Hematopoietic multipotent progenitor cell treated with erythropoietin and hydrocortisone succinate and interleukin-3 and kit ligand, for 15 days (in vitro differentiated cells): Measurements from ENCODE around the gene ABHD17B.

ENCODE experiments used
- DNase-seq: peaks from one replicate; pipeline ENCODE4 v3.0.0-alpha.2; 2015; ENCODE audit warnings: low spot score

The ABHD17B gene

DNA sequence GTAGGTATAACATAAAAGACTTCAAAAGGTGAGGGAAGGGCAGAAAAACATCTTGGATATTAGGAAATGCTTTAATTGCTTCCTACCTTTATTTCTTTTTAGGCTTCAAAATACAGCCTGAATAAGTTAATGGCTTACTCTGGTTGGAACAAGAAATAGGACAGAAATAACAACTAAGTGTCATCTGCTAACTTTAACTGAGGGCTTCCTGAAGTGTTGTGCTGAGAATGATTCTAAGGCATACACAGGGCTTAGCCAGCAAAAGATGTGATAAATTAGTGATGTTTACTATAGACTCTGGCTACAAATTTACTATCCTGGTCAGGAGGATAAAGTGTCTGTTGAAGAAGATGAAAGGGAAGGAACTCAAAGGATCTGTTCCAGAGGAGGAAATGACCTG is 34.2 kb downstream of the ABHD17B start:
- no peak for DNase-seq

DNA sequence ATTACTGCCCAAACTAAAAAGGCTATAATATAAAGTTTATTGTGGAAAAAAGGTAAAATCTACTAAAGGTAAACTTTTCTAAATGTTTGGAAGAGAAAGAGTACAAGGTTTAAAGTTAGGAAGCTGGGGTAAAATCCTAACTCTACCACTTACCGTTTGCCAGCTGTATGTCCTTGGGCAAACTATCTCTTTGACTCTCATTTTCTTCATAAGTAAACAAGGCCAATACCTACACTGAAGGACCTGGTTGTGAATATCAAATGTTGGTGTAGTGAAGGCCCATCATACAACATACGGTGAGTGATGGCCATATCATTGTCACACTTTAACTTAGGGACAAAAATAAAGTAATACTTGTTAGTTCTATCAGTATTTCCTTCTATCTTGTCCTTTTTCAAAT is 34.9 kb downstream of the ABHD17B start:
- no peak for DNase-seq

DNA sequence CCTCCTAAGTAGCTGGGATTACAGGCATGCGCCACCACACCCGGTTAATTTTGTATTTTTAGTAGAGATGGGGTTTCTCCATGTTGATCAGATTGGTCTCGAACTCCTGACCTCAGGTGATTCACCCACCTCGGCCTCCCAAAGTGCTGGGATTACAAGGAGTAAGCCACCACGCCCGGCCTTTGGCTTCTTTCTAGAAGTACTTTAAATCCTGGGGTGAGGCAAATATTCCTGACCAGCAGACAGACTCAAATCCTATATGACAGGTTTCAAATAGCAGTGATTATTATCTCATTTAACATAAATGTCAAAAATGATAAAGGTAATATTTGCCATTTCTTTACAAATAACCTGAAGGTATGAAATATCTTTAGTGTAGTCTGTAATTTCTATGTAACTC is 35.6 kb downstream of the ABHD17B start:
- no peak for DNase-seq

DNA sequence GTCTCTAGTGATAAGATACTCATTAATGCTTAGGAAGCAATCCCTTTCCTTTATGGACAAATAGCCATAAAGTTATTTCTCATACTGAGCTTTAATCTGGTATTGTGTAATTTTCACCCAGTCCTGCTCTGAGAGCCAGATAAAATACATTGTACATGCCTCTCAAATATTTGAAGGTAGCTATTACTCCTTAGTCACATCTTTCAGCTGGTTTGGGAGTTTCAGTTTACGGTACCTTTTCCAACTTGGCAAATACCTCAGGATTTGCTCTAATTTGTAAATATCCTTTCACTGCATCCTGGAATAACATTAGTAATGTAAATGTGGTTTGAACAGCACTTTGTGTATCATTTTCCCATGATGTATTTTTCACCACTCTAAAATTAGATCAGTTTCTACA is 47.4 kb downstream of the ABHD17B start:
- DNase-seq = no peak

DNA sequence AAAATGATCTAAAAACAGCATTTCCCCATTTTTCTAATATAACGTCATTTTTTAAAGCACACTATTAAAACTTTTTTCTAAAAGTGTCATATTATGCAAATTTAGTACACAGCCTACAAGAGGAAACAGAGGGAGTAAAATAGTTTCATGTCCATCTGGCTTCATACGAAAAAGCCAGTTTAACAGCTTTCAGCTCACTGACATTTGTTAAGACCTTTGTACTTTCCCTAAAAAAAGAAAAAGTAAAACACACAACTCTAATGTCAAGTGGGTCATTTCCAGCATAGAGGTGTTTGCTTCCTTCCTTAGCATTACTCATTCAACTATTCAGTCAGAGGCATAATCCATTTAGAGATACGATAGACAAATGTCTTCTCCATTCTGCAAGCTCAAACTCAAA is 49.4 kb downstream of the ABHD17B start:
- DNase-seq = no peak

DNA sequence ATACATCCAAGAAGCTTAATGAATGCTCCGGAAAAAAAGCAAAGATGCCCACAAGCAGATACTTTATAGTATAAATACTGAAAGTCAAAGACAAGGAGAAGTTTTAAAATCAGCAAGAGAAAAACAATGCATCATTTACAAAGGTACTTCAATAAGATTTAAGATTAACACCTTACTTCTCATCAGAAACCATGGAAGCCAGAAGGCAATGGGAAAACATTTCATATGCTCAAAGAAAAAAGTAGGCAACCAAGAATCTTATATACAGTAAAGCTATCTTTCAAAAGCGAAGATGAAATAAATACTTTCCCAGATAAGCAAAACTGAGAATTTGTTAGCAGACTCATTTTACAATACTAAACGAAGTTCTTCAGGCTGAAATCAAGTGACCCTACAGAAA is 51.1 kb downstream of the ABHD17B start:
- DNase-seq = no peak

DNA sequence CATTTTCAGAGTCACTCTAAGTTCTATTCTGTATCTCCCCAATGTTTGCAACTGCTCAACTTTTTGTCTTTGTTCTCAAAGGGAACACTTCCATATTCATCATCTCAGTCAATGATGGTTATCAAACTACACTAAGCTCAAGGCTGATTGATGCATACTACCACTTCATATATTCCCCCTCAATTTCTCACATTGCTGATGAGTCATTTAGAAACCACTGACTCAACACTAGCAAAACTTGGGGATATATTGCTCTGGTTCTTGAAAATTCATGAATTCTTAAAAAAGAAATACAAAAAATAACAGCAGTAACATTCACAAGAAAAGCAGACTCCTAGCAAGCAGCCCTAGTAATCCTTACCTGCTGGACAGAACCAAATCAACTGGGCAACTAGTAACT is 52.2 kb downstream of the ABHD17B start:
- no peak for DNase-seq

DNA sequence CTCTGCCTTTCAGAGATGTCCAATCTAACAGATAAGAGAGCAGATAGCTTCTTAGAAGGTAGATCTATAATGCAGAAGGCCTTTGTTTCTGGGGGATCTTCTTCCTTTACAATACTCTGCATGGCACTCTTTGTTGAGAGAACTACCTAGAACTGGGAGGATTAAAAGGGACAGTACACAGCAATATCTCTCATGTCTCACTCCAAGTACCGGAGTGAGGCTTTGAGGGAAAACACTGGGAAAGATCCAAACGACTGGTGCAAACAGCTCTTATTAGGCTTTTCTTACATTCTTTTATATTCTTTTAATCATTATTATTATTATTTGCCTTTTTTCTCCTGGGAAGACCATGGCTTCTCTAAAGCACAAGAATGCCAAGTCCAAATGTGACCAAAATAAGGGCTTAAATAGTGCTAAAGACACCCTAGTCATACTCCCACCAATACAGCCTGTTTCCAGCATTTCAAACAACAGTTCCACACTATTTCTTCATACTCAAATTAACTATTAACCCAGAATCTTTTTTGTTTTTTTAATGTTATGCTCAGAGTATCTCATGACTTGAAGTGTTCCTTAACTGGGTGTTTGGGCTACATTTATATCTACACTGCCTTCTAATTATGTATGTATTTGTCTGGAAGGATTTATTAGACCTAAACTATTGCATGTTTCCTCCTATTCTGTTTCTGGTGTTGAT is 52.7 kb downstream of the ABHD17B start:
- no peak for DNase-seq

DNA sequence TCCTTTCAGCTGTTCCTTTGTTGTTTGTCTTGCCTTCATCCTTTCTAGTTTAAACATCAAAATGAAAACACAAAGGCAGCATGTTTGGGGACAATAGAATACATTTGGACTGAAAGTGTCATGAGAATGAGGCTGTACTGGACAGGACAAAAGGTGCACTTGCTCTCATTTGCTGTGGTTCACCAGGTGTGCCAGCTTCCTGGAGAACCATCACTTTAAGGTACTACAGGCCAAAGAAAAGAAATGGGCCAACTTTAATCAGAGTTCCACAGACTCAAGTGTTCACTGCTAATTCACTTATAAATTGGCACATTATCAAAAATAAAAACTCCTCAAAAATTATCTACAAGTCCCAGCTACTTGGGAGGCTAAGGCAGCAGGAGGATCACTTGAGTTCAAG is 53.8 kb downstream of the ABHD17B start:
- DNase-seq = peak; percentile 21

DNA sequence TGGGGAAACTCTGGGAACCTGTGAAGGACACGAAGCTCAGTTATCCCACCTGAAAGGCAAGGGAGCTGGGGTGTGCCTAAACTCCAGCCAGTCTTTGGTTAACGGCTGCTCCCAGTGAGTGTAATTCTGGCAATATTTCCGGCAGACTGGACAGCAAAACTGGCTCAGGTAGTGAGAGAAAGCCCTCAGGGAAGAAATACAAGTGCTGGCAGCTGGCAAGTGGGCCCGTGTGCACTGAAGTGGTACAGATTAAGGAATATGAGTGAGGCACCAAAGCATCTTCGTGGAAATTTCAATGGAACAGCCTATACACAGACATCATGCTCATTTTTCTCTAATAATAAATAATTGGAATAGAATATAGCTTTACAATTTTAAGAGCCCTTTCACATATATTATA is 56.2 kb downstream of the ABHD17B start:
- no peak for DNase-seq

DNA sequence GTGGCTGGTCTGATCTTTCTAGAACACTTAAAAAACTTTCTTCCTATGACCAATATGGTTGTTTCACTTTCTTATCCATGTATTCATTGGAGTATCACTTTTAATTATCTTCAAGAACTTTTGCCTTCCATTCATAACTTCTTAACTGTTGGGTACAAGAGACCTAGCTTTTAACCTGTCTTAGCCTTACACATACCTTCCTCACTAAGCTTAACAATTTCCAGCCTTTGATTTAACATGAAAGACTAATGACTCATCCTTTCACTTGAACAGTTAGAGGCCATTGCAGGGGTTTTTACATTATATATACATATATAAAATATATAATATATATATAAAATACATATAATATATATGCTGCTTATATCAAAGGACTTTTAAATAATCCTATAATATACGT is 57.9 kb downstream of the ABHD17B start:
- no peak for DNase-seq

DNA sequence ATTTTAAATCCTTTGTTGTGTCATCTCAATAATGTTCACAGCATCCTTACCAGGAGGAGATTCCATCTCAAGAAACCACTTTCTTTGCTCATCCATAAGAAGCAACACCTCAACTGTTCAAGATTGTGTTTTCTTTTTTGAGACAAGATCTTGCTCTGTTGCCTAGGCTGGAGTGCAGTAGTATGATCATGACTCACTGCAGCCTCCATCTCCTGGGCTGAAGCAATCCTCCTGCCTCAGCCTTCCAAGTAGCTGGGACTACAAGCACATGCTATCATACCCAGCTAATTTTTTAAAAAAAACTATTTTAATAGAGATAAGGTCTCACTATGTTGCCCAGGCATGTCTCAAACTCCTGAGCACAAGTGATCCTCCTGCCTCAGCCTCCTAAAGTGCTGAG is 60.0 kb downstream of the ABHD17B start:
- DNase-seq = no peak

DNA sequence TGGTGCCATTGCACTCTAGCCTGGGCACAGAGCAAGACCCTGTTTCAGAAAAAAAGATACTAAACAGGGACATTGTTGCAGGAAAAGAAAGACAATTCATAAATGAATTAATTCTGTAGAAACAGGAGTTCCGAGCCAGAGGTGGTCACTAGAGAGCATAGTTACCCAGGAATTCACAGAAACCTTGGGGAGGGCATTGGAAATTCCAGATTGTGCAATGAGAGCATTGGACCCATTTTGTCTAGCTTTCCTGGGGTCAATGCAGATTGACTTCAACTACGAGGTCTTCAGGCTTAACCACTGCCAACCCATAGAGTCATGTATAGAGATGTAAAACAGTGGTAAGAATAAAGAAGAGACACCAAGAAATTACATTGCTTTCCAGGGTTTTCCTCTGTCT is 63.1 kb downstream of the ABHD17B start:
- no peak for DNase-seq

DNA sequence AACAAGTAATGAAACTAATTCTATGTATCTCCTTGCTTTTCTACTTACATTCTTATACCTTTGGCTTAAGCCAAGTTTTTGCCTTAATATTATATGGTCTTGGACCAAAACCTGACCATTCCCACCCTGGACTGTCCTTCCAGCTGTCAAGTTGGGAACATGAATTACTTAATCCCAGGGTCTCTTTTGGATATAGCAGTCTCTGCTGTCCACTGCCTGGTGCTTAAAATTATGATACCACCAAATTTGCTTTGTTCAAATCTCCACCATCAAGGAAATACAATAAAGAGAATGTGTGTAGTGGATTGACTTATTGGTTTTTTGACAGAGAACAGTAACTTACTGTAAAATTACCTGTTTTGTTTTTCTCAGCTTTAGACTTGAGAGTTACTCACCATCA is 66.2 kb downstream of the ABHD17B start:
- DNase-seq = no peak

DNA sequence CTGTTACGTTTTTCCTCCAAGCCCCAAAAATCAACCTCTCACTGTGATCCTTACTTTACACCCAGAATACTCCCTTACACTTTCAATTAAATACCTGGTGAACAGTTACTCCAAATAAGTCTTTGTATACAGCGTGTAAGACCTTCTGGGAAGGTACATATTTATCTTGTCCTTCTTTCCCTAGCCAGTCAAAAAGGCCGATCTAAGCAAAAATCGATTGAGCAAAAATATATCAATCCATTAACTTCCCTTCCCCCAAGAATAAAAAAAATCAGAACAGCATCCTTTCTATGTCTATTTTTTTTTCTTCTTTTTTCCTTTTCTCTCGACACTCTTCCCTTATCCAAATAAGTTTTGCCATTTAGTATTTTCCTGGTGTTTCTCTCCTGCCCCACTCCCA is 71.3 kb downstream of the ABHD17B start:
- no peak for DNase-seq

DNA sequence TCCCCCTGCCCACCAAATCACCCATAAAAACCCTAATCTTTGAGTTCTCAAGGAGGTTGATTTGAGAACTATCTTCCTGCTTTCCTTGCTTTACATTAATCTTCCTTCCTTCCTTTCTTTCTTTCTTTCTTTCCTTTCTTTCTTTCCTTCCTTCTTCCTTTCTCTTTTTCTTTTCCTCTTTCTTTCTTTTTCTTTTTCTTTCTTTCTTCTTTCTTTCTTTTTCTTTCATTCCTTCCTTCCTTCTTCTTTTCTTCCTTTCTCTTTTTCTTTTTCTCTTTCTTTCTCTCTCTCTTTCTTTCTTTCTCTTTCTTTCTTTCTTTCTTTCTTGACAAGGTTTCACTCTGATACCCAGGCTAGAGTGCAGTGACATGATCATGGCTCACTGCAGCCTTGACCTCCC is 75.4 kb downstream of the ABHD17B start:
- DNase-seq = no peak

DNA sequence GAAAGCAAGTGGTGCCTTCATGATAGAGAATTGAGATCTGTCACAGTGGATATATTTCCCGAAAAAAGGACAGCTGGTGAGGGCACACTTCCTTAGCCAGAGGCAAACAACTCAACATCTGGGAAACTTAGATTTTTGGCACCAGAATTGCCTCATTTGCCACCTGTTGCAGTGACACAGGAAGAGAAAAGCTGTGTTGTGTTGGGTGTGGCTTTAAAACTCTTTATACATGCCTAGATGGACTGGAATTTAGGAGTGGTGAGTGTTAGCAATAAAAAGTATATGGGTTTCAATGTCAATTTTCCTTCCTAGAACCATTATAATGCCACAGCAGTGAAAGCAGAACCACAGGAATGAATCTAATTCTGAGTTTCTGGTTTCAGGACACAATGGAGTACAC is 80.1 kb downstream of the ABHD17B start:
- DNase-seq = no peak

DNA sequence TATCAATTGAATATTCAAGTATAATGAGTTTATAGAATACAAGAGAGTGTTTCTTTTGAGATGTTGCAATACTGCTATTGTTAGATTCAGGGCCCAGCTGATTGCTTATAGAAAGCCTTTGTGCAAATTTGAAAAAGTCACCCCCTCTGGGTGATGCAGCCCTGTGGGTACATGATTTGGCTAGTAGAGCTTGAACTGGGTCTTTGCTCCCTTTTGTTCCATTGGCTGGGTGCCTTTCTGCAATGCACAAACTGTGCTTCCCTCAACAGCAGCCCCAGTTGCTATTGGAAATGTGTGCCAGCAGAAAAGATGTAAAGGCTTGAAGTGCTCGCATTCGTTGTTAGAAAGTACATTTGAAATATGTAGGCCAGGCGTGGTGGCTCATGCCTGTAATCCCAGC is 80.8 kb downstream of the ABHD17B start:
- no peak for DNase-seq

DNA sequence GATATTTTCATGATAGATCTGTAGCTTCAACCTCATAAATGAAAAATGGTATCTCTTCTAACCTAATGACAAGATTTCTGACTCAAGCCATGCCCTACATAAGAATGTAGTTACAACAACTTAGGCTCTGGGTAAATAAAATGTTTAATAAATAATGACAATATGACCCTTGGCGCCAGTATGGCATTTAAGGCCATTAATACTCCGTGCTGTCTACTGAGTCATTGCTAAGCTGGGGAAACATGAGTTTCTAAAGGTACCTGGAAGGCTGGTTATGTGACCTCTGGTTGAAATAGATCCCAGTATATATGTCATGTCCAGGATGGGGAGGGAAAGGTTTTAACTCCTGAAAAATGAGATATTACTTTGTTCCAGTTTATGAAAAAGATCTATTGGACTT is 84.7 kb downstream of the ABHD17B start:
- DNase-seq = no peak

DNA sequence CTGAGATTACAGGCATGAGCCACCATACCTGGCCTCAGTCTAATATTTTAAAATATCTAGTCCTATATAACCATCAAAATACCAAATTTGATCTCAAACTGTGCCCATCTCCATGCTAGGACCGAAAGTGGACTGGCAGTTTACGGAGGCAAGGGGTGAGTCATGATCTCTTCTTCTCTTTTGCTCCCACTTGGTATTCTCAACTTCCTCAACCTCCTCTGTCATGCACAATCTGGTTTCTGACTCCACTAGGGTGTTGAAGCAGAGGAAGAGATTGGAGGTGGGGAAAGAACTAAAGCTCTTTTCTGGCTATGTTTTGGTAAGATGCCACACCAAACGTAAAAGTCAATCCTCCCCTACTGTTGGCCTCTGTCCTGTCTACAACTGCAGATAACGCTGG is 86.7 kb downstream of the ABHD17B start:
- no peak for DNase-seq

DNA sequence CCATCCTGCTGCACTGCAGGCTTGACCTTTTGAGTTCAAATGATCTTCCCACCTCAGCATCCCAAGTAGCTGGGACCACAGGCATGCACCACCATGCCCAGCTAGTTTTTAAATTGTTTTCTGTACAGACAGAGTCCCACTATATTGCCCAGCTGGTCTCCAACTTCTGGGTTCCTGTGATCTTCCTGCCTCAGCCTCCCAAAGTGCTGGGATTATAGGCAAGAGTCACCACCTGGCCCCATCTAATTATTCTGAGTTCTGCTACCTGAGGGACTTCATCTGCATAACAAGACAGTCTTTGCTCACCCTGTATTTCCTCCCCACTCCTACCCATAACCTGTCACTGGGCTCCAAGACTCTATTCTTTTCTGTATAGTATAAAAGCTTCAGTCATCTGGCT is 88.1 kb downstream of the ABHD17B start:
- DNase-seq = no peak

DNA sequence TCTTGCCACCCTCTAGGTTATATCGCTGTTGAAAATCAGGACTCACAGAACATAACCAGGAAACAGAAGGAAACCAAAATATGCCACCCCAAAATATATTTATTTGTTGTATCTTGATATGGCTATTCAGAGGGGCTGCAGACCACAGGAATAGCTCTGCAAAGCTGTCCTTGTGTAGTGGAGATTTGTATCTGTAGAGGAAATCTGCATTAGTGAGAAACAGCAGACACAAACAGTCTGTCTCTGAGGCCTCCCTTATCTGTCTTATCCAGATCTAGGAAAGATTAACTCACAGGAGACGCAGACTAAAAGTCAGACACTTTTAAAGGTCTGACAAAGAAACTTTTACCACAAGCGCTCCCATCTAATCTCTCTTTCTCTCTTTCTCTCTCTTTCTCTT is 88.5 kb downstream of the ABHD17B start:
- DNase-seq = no peak

DNA sequence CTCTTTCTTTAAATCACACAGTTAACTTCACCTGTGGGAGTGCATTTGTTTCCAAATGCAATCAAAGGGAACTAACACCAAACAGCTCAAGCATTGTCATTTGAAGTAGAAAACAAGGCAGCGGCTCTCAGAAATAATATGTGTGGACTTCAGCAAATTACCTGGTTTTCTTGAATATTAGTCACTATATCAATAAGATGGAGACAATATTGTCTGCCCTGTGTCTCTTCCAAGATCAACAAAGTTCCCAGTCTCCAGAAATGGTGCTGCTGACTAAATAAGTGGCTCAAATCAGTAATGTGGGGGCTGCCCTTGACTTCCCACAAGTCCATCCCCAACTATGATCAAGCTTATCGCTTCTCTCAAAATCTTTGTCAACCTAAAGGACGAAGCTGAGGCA is 89.6 kb downstream of the ABHD17B start:
- DNase-seq = no peak

DNA sequence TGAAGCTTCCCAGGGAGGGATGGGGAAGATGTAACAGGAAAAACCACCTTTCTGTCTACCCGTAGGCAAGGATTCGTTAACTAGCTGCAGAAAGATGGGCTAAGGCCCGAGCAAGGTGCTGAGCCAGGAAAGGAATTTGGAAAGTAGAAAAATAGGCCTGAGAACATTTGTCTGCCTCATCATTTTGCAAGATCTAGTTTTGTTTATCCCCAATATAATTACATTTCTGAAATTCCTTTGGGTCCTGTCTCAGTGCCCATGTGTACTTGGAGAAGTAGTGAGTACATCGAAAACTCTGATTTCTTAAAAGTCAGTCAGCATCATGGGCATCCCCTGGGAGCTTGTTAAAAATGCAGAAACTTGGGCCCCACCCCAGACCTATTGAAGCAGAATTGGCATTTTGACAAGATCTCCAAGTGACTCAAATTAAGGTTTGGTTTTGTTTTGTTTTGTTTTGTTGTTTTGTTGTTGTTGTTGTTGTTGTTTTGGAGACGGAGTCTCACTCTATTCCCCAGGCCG is 90.5 kb downstream of the ABHD17B start:
- DNase-seq = no peak
